ENCODE measurements around the gene NUBPL.

The NUBPL gene

GRCh38 chr14:31541702-31542101, 19.5 kb upstream of the NUBPL start:
- TF ChIP-seq CTCF (IDR thresholded peaks at IDR 0.05; ENCODE audit: low read depth, low read length, missing control alignments): no peak
- no peak overlapping the region for H3K4me3 ChIP-seq (ENCODE audit: low read depth, low read length)
- DNase-seq (ENCODE audit: low read depth): no peak

DNA sequence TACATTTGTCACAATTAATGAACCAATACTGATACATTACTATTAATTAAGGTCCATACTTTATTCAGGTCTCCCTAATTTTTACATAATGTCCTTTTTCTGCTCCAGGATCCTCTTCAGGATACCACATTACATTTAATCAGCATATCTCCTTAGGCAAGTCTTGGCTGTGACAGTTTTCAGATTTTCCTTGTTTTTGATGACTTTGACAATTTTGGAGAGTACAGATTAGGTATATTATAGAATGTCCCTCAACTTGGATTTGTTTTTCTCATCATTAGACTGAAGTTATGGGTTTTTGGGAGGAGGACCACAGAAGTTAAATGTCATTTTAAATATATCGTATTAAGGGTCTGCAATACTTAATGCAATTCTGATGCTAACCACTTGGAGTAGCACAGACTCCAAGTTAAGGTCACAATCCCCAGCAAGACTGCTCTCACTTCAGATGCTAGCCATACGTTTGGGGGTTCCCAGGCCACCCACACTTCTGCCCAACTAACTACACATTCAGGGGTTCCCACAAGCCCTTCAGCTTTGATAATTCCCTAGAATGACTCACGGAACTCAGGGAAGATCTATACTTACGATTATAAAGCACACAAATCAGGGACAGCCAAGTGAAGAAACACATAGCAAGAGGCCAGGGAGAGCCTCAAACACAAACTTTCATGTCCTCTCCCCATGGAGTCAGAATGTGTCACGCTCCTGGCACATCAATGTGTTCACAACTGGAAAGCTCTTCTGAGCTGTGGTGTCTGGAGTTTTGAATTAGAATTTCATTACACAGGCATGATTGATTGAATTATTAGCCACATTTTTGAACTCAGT, 17.0 kb upstream of the NUBPL start:
- H3K4me3 ChIP-seq (ENCODE audit: low read depth, low read length): no peak overlapping the region
- no peak for DNase-seq (ENCODE audit: low read depth)
- TF ChIP-seq CTCF (IDR thresholded peaks at IDR 0.05; ENCODE audit: low read depth, low read length, missing control alignments): peak; percentile 52

DNA sequence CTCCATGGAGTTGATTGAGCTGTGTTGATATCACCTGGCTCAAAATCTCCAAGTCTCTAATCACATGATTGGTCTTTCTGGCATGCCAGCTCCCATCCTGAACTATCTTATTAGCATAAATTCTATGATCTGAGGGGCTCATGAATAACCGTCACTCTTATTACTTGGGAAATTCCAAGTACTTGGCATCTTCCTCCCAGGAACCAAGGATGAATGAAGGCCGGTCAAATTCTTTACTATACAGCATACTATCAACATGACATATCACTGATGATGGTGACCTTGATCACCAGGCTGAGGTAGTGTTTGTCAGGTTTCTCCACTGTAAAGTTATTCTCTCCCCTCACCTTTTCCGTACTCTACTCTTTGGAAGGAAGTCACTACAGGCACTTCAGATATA, 16.4 kb upstream of the NUBPL start:
- TF ChIP-seq CTCF (IDR thresholded peaks at IDR 0.05; ENCODE audit: low read depth, low read length, missing control alignments): no peak
- no peak overlapping the region for H3K4me3 ChIP-seq (ENCODE audit: low read depth, low read length)
- DNase-seq (ENCODE audit: low read depth): no peak

GRCh38 chr14:31545328-31545727, 15.9 kb upstream of the NUBPL start:
- H3K4me3 ChIP-seq (ENCODE audit: low read depth, low read length): no peak overlapping the region
- no peak for TF ChIP-seq CTCF (IDR thresholded peaks at IDR 0.05; ENCODE audit: low read depth, low read length, missing control alignments)
- DNase-seq (ENCODE audit: low read depth): no peak

DNA sequence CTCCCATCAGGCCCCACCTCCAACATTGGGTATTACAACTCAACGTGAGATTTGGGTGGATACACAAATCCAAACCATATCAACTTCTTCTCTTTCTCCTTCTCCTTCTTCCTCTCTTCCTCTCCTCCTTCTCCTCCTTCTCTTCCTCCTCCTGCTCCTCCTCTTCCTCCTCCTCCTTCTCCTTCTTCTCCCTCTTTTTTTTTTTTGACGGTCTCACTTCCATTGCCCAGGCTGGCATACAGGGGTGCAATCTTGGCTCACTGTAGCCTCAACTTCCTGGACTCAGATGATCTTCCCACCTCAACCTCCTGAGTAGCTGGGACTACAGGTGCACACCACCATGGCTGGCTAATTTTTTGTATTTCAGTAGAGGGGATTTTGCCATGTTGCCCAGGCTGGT, 11.4 kb upstream of the NUBPL start:
- TF ChIP-seq CTCF (IDR thresholded peaks at IDR 0.05; ENCODE audit: low read depth, low read length, missing control alignments): no peak
- no peak for DNase-seq (ENCODE audit: low read depth)
- H3K4me3 ChIP-seq (ENCODE audit: low read depth, low read length): no peak overlapping the region

GRCh38 chr14:31550589-31550988, 10.6 kb upstream of the NUBPL start:
- DNase-seq (ENCODE audit: low read depth): no peak
- H3K4me3 ChIP-seq (ENCODE audit: low read depth, low read length): no peak overlapping the region
- TF ChIP-seq CTCF (IDR thresholded peaks at IDR 0.05; ENCODE audit: low read depth, low read length, missing control alignments): no peak

- H3K4me3 ChIP-seq (ENCODE audit: low read depth, low read length): no peak overlapping the region
- no peak for TF ChIP-seq CTCF (IDR thresholded peaks at IDR 0.05; ENCODE audit: low read depth, low read length, missing control alignments)
- no peak for DNase-seq (ENCODE audit: low read depth)
Observed at GRCh38 chr14:31556191-31556590, 5.0 kb upstream of the NUBPL start.
